ENCODE results near the gene ERC2.
"Not testable (repeated sequence)": the region's sequence is repeated elsewhere in the genome, so short reads cannot be mapped to it uniquely, and the experiment has no call there.

Gene ERC2

DNA sequence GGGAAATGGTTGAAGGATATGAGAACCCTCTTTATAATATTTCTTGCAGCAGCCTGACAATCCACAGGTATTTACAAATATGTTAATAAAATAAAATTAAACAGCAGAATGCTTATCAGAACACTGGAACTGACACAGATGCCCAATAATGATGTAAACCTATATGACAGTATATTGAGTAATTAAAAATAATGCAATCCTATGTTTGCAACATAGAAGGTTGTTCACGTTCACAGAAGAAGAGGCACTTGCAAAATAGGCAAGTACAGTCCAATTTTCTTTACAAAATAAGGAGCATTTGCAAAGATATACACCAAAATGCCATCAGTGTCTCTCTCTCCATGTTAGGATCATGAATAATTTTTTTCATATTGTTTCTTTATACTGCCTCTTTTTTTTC, 584.2 kb downstream of the ERC2 start:
- DNase-seq (ENCODE audit: low read depth in 2 of 2) = no peak

GRCh38 chr3:55882006-55882405, 586.3 kb downstream of the ERC2 start:
- no peak for DNase-seq (ENCODE audit: low read depth in 2 of 2)

GRCh38 chr3:55880357-55880756, 587.9 kb downstream of the ERC2 start:
- no peak for DNase-seq (ENCODE audit: low read depth in 2 of 2)

GRCh38 chr3:55879901-55880331, 588.4 kb downstream of the ERC2 start:
- DNase-seq (ENCODE audit: low read depth in 2 of 2) = no peak

GRCh38 chr3:55877703-55878102, 590.6 kb downstream of the ERC2 start:
- no peak for DNase-seq (ENCODE audit: low read depth in 2 of 2)

GRCh38 chr3:55876560-55876959, 591.7 kb downstream of the ERC2 start:
- DNase-seq (ENCODE audit: low read depth in 2 of 2) = no peak

DNA sequence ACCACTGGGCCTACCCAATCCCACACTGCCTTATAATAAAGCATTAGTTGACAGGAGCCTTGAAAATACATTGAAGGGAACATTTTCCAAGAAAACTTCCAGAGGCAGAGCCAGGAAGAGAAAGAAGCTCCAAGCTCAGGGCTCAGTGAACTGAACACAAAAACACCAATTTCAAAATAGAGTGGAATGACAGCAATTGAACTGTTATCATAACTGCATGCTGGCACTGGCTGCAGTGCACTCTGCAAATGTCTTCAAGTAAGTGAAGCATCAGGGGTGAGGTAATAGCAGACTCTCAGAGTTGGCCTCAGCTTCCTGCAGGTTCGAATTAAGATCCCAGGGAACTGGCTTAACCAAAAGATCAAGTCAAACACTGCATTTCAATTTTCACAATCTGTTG, 593.2 kb downstream of the ERC2 start:
- no peak for DNase-seq (ENCODE audit: low read depth in 2 of 2)

GRCh38 chr3:55873523-55874254, 594.6 kb downstream of the ERC2 start:
- no peak for DNase-seq (ENCODE audit: low read depth in 2 of 2)

DNA sequence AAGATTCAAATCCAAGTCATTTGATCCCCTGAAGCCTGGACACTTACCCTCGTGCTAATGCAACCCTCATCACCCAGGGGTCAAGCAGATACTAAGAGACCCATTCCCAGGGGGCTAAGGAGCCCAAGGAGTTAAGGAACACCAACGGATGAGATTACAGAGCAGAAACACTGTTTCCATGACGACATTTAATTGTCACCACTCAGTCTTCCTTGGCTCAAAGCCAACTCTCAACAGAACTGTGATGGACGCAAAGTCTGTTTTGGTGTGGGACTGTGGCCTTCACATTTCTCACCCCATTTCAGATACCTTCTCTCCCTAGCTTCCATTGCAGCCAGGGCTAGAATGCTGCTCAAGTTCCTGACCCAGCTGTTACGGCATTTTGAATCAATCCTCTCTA, 597.7 kb downstream of the ERC2 start:
- no peak for DNase-seq (ENCODE audit: low read depth in 2 of 2)

- no peak for DNase-seq (ENCODE audit: low read depth in 2 of 2)
Measured at GRCh38 chr3:55868347-55868746, 599.9 kb downstream of the ERC2 start.

DNA sequence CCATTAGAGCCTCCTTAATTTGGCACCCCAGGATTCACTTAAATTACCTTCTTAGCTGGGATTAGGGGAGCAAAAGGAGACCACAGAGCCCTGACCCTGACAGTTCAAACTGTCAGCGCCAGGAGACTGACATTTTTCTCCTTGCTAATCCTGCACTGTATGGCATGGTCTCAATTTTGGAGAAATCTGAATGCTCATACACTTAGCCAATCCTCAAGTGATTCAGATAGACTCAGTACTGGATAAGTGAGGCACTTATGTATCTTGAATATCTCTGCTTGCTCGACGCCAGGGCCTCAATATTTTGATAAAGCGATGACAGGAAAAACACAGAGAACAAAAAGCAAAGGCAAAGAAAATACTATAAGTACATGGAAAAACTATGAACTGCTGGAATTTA, 605.2 kb downstream of the ERC2 start:
- no peak for DNase-seq (ENCODE audit: low read depth in 2 of 2)

- DNase-seq (ENCODE audit: low read depth in 2 of 2) = no peak
Measured at GRCh38 chr3:55860049-55860721, 608.1 kb downstream of the ERC2 start.

GRCh38 chr3:55859305-55859704, 609.0 kb downstream of the ERC2 start:
- no peak for DNase-seq (ENCODE audit: low read depth in 2 of 2)

GRCh38 chr3:55858727-55859126, 609.5 kb downstream of the ERC2 start:
- no peak for DNase-seq (ENCODE audit: low read depth in 2 of 2)

DNA sequence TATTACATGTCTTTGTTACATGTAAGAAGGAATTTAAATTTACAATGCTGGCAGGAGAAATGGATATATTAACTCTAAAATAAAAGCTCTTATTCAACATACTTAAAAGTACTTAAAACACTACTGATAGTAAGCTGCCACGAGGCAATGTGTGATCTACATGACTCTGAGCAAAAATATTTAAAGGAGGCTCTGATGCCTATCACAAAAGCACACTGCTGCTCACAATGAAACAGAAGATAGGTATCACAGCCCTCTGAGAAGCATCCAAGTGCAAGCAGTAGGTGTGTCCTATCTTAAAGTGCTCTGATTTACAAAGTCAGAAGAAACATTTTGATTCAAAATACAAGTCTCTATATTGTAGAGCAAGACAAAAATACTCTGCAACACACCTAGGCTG, 610.0 kb downstream of the ERC2 start:
- DNase-seq (ENCODE audit: low read depth in 2 of 2) = no peak

DNA sequence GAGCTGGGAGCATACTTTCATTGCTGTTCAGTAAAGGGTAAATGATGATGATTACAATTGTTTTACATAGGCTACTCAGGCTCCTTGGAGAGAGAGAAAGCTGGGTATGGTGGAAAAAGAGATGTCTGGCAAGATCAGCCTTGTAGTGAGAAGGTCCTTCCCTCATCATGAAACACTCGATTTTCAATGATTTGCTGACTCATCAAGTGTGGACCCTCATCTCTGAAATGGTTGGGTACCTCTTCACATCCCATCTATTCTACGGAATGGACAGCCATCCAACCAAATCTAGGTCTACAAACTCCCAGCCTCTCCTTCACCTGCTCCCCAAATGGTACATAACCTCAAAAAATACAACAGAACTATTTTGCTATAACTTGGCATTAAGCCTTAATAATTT, 610.6 kb downstream of the ERC2 start:
- DNase-seq (ENCODE audit: low read depth in 2 of 2) = no peak

GRCh38 chr3:55855311-55855710, 613.0 kb downstream of the ERC2 start:
- no peak for DNase-seq (ENCODE audit: low read depth in 2 of 2)

DNA sequence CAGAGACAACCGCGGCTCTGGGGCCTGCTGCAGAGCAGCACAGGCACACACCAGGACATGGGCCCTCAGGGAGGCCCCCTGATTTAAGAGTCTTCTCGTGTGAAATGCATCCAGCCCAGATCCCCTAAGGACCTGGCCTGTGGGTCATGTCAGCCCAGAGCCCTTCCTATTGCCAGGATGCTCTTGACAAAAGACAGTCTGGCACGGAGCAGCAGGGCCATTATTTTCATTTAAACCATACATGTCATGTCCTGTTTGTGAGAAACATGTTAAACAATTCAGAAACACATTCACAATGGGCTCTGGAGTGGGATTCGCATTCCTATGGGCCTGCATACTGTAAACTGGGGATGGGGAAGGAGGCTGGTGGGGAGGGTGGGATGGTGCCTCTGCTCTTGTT, 613.8 kb downstream of the ERC2 start:
- DNase-seq (ENCODE audit: low read depth in 2 of 2) = no peak

DNA sequence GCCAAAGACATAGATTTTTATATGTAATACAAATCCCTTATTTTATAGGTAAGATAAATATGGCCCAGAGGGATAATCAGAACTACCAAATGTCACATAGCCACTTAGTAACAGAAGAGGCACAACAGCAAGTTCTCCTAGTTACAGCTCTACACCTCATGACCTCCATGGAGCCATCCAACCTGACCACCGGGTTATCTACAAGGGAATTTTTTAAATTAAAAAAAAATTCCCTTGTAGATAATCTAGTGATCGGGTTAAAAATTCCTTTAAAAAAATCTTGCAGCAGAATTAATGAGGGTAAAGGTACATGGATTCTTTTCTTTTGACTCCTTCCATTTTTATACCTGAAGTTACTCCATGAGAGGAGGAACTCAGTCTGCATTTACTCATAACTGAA, 615.9 kb downstream of the ERC2 start:
- no peak for DNase-seq (ENCODE audit: low read depth in 2 of 2)

DNA sequence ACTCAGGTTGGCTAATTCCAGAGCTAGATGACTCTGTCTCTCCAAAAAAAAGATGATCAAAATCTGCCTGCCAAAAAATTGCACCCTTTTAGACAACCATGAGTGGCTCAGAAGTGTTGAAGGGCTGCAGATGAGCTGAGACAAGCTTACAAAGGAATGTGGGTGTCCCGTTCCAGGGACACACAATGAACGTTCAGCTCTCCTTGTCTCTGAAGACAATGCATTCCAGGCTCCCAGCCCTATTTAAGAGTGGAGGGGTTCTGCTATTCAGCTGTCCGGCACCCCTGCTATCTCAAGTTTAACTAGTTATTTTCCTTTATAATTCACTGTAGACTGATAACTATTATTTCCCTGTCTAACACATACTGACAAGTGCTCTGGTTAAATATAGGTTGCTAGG, 626.1 kb downstream of the ERC2 start:
- DNase-seq (ENCODE audit: low read depth in 2 of 2) = no peak

DNA sequence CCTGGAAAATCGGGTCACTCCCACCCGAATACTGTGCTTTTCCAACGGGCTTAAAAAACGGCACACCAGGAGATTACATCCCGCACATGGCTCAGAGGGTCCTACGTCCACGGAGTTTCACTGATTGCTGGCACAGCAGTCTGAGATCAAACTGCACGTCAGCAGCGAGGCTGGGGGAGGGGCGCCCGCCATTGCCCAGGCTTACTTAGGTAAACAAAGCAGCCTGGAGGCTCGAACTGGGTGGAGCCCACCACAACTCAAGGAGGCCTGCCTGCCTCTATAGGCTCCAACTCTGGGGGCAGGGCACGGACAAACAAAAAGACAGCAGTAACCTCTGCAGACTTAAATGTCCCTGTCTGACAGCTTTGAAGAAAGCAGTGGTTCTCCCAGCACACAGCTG, 636.4 kb downstream of the ERC2 start:
- DNase-seq (ENCODE audit: low read depth in 2 of 2) = not testable (repeated sequence)

DNA sequence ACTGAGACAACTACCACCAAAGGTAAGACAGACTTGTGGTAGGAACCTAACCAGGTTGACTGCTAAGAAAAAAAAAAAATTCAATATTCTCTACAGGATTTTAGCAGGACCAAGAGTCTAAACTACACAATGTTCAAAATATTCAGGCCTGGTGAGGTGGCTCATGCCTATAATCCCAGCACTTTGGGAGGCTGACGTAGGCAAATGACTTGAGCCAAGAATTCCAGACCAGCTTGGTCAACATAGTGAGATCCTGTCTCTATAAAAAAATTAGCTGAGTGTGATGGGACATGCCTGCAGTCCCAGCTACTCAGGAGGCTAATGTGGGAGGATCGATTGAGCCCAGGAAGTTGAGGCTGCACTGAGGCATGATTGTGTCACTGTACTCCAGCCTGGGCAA, 639.6 kb downstream of the ERC2 start:
- no peak for DNase-seq (ENCODE audit: low read depth in 2 of 2)

- no peak for DNase-seq (ENCODE audit: low read depth in 2 of 2)
Measured at GRCh38 chr3:55827786-55828185, 640.5 kb downstream of the ERC2 start.

All from stimulated activated CD8-positive, alpha-beta memory T cell treated with anti-CD3 and anti-CD28 coated beads, Interleukin-15, amount 100 ng/mL, for 48 hours (primary cell).